HG03558 (cell line): ENCODE measurements around the gene MRPS7.

ENCODE experiments used
- ATAC-seq: cut with Tn5 transposase; IDR thresholded peaks from one replicate; pipeline ENCODE4 v1.9.1; 2021; ENCODE audit warnings: moderate number of reproducible peaks; ENCODE audit not compliant: unreplicated experiment; ENCODE audit errors: extremely low read depth

The MRPS7 gene

GRCh38 chr17:75301502-75302206 is 40.0 kb downstream of the MRPS7 start:
- no peak for ATAC-seq

DNA sequence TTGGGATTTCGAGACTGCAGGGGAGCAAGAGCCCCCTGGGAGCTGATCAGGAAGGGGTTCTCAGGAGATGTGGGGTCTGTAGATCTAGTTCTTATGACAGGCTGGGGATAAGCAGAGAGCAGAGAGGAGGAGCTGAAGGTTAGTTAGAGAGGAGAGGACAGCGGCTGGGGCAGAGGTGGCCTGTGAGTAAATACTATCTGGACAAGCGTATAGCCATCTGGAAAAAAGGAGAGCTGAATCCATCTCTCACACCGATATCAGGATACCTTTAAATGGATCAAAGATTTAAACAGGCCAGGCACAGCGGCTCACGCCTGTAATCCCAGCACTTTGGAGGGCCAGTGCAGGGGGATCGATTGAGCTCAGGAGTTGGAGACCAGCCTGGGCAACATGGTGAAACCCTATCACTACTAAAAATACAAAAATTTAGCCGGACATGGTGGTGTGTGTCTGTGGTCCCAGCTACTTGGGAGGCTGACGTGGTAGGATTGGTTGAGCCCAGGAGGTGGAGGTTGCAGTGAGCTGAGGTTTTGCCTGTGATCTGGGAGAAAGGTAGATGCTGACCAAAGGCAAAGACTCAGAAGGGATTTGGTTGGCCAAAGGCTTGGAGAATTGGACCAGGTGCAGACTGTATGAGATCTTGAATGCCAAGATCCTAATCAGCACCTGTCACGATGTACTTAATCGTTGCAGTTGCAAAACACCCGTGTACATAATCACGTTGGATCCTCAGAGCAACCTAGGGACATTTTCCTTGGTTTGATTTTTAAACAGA is 46.5 kb downstream of the MRPS7 start:
- ATAC-seq, result no peak

- ATAC-seq, result no peak
Observed at GRCh38 chr17:75308732-75309629, 47.3 kb downstream of the MRPS7 start.

DNA sequence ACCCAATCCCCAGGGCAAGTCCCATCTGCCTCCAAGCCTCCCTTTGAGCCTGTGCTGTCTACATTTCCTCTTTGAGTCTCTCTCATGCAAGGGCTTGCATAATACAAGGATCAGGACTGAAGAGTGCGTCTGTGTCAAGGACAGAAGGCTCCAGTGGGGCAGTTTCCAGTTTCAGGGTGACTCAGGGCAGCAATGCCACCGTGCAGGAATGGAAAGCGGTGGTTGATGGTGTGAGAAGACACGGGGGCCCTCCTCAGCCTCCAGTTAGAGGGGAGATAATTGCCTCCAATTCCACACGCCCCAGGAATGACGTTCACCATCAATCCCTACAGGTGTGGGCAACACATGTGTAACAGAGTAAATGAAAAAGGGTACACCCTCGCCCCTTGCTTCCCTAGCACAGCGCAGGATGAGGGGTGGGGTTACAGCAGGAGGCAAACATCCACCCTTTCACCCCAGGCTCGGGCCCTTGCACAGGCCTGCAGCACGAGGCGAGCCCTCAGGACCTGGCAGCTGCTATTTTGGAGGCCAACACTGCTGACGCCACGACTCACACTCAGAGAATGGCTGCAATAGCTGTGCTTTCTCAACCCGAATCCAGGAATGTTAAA is 52.4 kb downstream of the MRPS7 start:
- no peak for ATAC-seq

GRCh38 chr17:75315541-75316243 is 54.0 kb downstream of the MRPS7 start:
- no peak for ATAC-seq
